GM12874 (cell line): ENCODE data around the gene TMEM269.

ENCODE experiments used
- CTCF ChIP-seq: IDR thresholded peaks from 2 replicates; pipeline ENCODE4 v1.5.1; 2011; ENCODE audit warnings: low read depth, mild to moderate bottlenecking, control low read depth, low read length, moderate library complexity; ENCODE audit not compliant: insufficient read depth

Gene TMEM269

GRCh38 chr1:42769811-42770210 lies 15.0 kb upstream of the TMEM269 start:
- TF ChIP-seq CTCF, result no peak

- TF ChIP-seq CTCF, result no peak
These were observed 11.4 kb upstream of the TMEM269 start for GRCh38 chr1:42773420-42773819.

GRCh38 chr1:42774928-42775526 lies 9.8 kb upstream of the TMEM269 start:
- no peak for TF ChIP-seq CTCF

- TF ChIP-seq CTCF, result no peak
These were observed 8.3 kb upstream of the TMEM269 start for GRCh38 chr1:42776502-42776901.

GRCh38 chr1:42777852-42778251 lies 6.9 kb upstream of the TMEM269 start:
- TF ChIP-seq CTCF, result peak; percentile 62

- TF ChIP-seq CTCF, result no peak
These were observed 5.1 kb upstream of the TMEM269 start for GRCh38 chr1:42779725-42780124.

GRCh38 chr1:42780176-42780575 lies 4.6 kb upstream of the TMEM269 start:
- TF ChIP-seq CTCF, result no peak
